Coronary artery (tissue), 2 donors: ENCODE data around the gene TRIM28.

Source experiments
- DNase-seq: peaks from one replicate; pipeline ENCODE4 v3.0.0-alpha.2; 2017; ENCODE audit warnings: low spot score
- H3K27ac ChIP-seq, 2 donors: fragments of 200-600 bp; sonication (generic); one replicate each; pipeline ENCODE4 v1.5.1; 2016 to 2019
- H3K4me3 ChIP-seq: fragments of 200-600 bp; sonication (generic); 2 replicates; pipeline ENCODE4 v1.5.1; 2016; ENCODE audit warnings: mild to moderate bottlenecking, moderate library complexity
- TF ChIP-seq, protein P1 (sequence below): fragments of 200-600 bp; sonication (generic); IDR thresholded peaks from one replicate; pipeline ENCODE4 v1.5.1; 2019; ENCODE audit warnings: antibody characterized with exemption

TRIM28 gene

DNA sequence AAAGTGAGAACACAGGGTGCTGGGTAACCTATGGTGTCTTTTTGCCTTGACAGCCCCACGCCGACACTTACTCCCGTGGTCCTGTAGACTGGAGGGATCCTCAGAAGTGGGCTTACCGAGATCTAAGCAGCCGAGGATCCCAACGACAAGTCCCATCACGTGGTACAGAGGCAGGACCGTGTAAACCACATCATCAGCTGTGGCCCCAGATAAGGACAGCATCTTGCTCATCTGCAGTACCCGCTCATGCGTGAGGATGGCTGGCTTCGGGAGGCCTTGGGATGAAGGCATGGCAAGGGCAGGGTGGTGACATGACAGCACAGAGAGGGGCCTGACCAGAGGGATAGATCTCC is 34.2 kb upstream of the TRIM28 start:
- H3K27ac ChIP-seq: no peak overlapping the region
- TF ChIP-seq, protein P1, sequence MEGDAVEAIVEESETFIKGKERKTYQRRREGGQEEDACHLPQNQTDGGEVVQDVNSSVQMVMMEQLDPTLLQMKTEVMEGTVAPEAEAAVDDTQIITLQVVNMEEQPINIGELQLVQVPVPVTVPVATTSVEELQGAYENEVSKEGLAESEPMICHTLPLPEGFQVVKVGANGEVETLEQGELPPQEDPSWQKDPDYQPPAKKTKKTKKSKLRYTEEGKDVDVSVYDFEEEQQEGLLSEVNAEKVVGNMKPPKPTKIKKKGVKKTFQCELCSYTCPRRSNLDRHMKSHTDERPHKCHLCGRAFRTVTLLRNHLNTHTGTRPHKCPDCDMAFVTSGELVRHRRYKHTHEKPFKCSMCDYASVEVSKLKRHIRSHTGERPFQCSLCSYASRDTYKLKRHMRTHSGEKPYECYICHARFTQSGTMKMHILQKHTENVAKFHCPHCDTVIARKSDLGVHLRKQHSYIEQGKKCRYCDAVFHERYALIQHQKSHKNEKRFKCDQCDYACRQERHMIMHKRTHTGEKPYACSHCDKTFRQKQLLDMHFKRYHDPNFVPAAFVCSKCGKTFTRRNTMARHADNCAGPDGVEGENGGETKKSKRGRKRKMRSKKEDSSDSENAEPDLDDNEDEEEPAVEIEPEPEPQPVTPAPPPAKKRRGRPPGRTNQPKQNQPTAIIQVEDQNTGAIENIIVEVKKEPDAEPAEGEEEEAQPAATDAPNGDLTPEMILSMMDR: no peak
- DNase-seq: no peak
- H3K4me3 ChIP-seq: no peak overlapping the region

DNA sequence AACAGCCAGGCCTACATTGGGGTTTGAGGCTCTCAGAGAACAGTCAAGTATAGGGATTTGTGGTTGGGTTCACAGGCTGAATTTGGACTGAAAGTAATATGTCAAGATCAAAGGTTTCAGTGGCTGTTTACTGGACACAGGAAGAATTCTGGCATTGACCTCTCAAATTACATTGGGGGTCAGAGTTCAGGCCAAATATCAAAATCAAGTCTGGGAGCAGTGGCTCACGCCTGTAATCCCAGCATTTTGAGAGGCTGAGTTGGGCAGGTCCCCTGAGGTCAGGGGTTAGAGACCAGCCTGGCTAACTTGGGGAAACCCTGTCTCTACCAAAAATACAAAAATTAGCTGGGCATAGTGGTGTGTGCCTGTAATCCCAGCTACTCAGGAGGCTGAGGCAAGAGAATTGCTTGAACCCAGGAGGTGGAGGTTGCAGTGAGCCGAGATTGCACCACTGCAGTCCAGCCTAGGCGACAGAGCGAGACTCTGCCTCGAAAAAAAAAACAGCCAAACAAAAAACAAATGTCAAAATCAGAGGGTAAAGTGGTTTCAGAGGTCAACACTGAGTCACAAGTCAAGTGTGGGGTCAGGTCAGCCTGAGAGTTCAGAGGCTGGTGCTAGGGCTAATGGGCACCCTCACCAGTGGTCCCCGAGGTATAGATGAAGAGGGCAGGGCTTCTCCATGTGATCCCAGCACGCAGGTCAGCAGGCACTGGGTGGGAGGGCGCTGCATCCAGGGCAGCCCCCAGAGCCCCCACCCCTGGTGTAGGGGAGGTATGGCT is 33.6 kb upstream of the TRIM28 start:
- no peak for DNase-seq
- Histone ChIP-seq H3K4me3 (no peak overlapping the region), H3K27ac (no peak overlapping the region)
- TF ChIP-seq, protein P1: no peak

DNA sequence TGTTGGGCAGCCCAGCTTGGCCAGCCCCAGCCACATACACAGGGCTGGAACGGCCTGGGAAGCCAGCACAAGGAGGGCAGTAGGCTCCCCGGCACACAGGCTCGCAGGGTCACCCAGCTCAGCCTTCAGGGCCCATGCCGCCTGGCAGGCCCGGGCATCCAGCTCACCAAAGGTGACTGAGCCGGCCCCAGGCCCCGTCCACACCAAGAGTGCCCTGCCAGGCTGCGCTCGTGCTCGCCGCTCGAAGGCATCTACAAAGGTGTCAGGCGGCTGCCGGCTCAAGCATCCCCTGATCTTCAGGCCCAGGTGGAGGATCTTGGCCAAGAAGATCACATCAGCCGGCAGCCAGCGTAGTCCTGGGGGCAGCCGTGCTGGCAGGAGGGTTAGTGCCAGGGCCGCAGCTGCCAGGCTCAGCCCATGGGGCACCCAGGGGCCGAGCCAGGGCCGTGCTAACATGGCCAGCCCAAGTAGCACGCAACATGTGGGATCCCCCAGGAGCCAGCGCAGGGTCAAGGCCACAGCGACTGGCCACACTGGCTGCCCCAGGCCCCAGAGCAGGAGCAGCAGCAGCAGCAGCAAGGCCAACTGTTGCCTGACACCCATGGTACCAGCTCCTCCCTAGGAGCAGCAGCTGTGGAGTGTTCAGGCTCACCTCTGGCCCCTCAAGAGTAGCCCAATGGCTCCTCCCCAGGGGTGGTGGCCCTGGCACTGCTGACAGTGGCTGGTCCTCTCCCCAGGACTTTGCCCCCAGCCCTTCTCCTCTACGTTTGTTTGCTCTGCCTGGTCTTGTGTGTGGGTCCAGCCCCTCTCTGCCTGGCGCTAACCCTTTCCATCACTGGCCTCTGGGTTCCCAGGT is 32.3 kb upstream of the TRIM28 start, which contains the start of gene SLC27A5:
Gene SLC27A5, minus strand, starts transcription at position 640 of the 856 bp plus-strand sequence. Its CDS starts 37 bp downstream, at position 603.
- DNase-seq: no peak
- no peak within 1 kb of the TSS for H3K27ac ChIP-seq
- TF ChIP-seq, protein P1: no peak
- no peak within 1 kb of the TSS for H3K4me3 ChIP-seq

DNA sequence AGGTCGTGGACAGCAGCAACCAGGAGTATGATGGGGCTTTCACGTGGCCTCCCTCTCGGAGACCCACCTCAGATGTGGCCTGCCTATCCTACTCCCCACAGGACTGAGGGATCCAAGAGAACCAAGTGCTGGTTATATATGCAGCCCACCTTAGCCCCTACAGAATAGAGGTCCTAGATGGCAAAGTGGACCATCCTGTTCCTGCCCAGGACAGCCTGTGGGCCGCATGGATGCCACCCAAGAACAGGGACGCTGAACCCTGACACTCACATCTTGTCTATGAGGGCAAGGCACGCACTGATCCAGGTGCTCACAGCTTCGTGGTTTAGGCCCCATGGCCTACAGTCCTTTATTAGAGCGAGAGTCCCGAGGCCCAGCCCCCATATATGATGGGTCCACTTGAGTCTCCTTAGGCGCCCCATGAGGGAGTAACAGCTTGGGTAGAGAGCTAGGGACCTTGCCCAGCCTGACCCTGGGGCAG is 30.6 kb upstream of the TRIM28 start:
- peak overlapping the region; percentile 66 for H3K4me3 ChIP-seq
- TF ChIP-seq, protein P1: no peak
- peak overlapping the region in 1 of 2 donors; percentile 72 for H3K27ac ChIP-seq
- DNase-seq: no peak

DNA sequence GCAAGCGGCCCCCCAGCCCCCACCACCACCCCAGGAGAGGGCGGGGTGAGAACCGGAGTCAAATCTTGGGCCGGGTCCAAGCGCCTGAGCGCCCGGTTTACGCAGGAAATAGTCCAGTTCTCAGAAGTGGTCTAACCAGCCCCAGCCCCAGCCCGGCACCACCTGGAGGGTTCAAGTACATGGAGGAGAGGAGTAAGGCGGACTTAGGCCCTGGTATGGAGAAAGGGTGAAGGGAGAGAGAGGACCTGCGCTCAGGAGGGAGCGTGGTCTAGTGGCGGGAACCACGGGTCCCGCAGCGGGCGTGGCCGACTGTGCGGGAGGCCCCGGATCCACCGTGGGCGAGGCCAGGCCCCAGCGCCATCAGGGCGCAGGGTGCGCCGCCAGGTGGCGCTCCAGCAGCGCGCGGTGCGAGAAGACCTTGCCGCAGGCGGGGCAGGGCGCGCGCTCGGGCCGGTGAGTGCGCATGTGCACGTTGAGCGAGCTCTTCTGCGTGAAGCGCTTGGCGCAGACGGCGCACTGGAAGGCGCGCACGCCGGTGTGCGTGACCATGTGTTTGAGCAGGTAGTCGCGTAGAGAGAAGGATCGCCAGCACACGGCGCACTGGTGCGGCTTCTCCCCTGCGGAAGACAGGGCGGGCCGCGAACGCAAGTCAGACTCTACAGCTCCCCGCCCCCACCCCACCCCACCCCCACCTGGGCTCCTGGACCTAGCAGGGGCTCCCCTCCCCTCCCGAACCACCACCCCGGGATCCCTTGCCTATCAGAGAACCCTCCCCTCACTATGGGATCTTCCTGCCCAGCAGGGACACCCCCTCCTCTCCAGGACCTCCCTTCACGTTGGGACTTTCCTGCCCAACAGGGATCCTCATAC is 29.9 kb upstream of the TRIM28 start:
- Histone ChIP-seq H3K4me3 (peak overlapping the region; percentile 66), H3K27ac (peak overlapping the region in 1 of 2 donors; percentile 72)
- TF ChIP-seq, protein P1: peak; percentile 80
- no peak for DNase-seq

DNA sequence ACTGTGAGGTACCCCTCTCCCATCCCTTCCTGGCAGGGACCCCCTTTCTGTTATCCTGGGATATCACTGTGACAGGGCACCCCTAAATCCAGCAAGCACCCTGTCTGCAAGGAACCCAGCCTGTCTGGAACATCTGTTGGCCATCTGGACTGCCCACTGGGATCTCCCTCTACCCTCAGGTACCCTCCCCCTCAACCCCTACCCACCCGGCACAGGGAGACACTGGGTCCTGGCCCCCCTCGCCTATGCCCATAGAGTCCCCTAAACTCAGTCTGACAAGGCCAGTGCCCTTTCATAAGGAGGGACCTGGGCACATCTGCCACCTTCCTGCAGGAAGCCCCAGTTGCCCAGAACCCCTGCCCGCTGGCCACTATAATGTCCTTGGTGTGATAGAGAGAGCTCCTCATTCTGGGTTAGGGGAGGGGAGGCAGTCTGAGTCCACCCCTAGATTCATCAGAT is 29.3 kb upstream of the TRIM28 start:
- Histone ChIP-seq H3K4me3 (peak overlapping the region; percentile 66), H3K27ac (peak overlapping the region in 1 of 2 donors; percentile 72)
- no peak for DNase-seq
- TF ChIP-seq, protein P1: no peak
